Endothelial cell of umbilical vein (primary cell): Measurements from ENCODE around the gene CHST15.

Experiments used
- CTCF ChIP-seq, 2 donors: IDR thresholded peaks; 1 replicate in 1 of 2; 2 replicates in 1 of 2; pipeline ENCODE4 v1.5.1; 2011; ENCODE audit warnings: low read length in 2 of 2, mild to moderate bottlenecking in 2 of 2, moderate library complexity in 2 of 2, control low read depth in 1 of 2, inconsistent platforms in 1 of 2, low read depth in 1 of 2; ENCODE audit not compliant: insufficient read depth in 1 of 2; ENCODE audit errors: extremely low read depth in 1 of 2
- EZH2 ChIP-seq: IDR thresholded peaks from 2 replicates; pipeline ENCODE4 v1.6.1; 2012; ENCODE audit warnings: borderline replicate concordance, low read depth, mild to moderate bottlenecking, moderate library complexity, low read length, inconsistent platforms; ENCODE audit not compliant: severe bottlenecking
- JUN ChIP-seq: IDR thresholded peaks from 2 replicates; pipeline ENCODE4 v1.6.1; 2011; ENCODE audit warnings: borderline replicate concordance, low read depth; ENCODE audit not compliant: insufficient read length, insufficient read depth
- MYC ChIP-seq: IDR thresholded peaks from one replicate; pipeline ENCODE4 v1.6.1; 2011; ENCODE audit warnings: mild to moderate bottlenecking, low read depth, low read length
- POLR2A ChIP-seq: IDR thresholded peaks from 2 replicates; pipeline ENCODE4 v1.6.1; 2012; ENCODE audit warnings: low read depth, mild to moderate bottlenecking, control low read depth, low read length
- POLR2AphosphoS5 ChIP-seq: IDR thresholded peaks from 2 replicates; pipeline ENCODE4 v1.6.1; 2012; ENCODE audit warnings: low read depth, mild to moderate bottlenecking, control low read depth, low read length, moderate library complexity; ENCODE audit not compliant: insufficient read depth
- TF ChIP-seq, protein P1 (sequence below): IDR thresholded peaks from 2 replicates; pipeline ENCODE4 v1.6.1; 2011; ENCODE audit not compliant: insufficient read depth, insufficient read length

DNA sequence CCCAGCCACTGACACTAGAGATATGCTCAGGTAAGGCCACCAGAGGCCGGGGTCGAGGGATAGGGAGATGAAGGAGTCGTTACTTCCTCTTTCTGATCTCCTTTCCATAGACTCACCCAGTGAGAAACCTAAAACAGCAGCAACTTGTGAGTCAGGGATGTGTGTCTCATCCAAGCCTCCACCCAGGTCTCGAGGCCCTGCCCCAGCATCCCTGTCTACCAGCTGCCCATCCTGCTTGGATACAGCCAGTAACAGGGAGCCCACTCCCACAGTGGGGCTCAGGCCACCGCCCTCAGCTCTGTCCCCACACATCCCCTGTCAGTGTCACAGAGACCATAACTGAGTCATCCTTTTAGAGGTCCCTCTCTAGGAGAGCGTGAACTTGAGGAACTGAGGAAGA lies 49.6 kb upstream of the CHST15 start:
- TF ChIP-seq, protein P1, sequence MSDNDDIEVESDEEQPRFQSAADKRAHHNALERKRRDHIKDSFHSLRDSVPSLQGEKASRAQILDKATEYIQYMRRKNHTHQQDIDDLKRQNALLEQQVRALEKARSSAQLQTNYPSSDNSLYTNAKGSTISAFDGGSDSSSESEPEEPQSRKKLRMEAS: no peak
- no peak for TF ChIP-seq POLR2AphosphoS5
- no peak for TF ChIP-seq POLR2A
- no peak for TF ChIP-seq CTCF (IDR thresholded peaks at IDR 0.05; ENCODE audit: extremely low read depth in 1 of 2, insufficient read depth in 1 of 2, low read depth in 1 of 2, low read length in 2 of 2)
- no peak for TF ChIP-seq MYC
- no peak for TF ChIP-seq JUN
- TF ChIP-seq EZH2: no peak
